ENCODE data around the gene MPHOSPH9.
"Not testable (repeated sequence)": the region's sequence is repeated elsewhere in the genome, so short reads cannot be mapped to it uniquely, and the experiment has no call there.

GRCh38 chr12:123206794-123207193 is 26.1 kb downstream of the MPHOSPH9 start:
- TF ChIP-seq CTCF, POLR2A (IDR thresholded peaks at IDR 0.05): not testable (repeated sequence)

Data from lower leg skin (tissue), 3 donors.